K562 (cell line): ENCODE measurements around the gene TOGARAM2. TPM values are rescaled to one million over a fixed set of nuclear protein-coding genes. Genes with fewer than 3 reads are reported as not detected.

Experiments
- ELK3 ChIP-seq: fragments of 450-650 bp; formaldehyde crosslinking; IDR thresholded peaks from 2 replicates; pipeline ENCODE4 v1.4.0; 2020; ENCODE audit warnings: mild to moderate bottlenecking
- MCM2 ChIP-seq: fragments of 450-650 bp; IDR thresholded peaks from 2 replicates; pipeline ENCODE4 v1.6.1; 2017; ENCODE audit warnings: low read depth, mild to moderate bottlenecking
- MEF2A ChIP-seq: IDR thresholded peaks from 2 replicates; pipeline ENCODE4 v1.6.1; 2011; ENCODE audit warnings: low read depth, mild to moderate bottlenecking, low read length, moderate library complexity; ENCODE audit not compliant: control insufficient read depth
- POU5F1 ChIP-seq: fragments of 150-350 bp; IDR thresholded peaks from 2 replicates; pipeline ENCODE4 v1.6.1; 2014; ENCODE audit warnings: borderline replicate concordance, low read length, low read depth, mild to moderate bottlenecking; ENCODE audit not compliant: partially characterized antibody
- SIN3B ChIP-seq: fragments of 450-650 bp; IDR thresholded peaks from 2 replicates; pipeline ENCODE4 v1.6.1; 2017; ENCODE audit warnings: low read depth, mild to moderate bottlenecking, moderate library complexity
- TCFL5 ChIP-seq: fragments of 250-450 bp; sonication (Bioruptor Pico); conservative IDR thresholded peaks from 2 replicates; pipeline ENCODE4 v1.6.1; 2021; ENCODE audit warnings: mild to moderate bottlenecking, moderate library complexity, matching md5 sums
- ZNF134 ChIP-seq: fragments of 250-450 bp; sonication (Bioruptor Pico); conservative IDR thresholded peaks from 2 replicates; pipeline ENCODE4 v1.4.0; 2020
- ZNF324 ChIP-seq: fragments of 250-450 bp; sonication (Bioruptor Pico); IDR thresholded peaks from 2 replicates; pipeline ENCODE4 v1.4.0; 2020; ENCODE audit warnings: mild to moderate bottlenecking
- polyA plus RNA-seq, 8 experiments: library from polyadenylated mRNA; depleted of rRNA in 4 of 8; stranded (reverse) in 5 of 8; unstranded in 3 of 8; fragments of >200 nt; fragmentation: Nextera tagmentation in 2 of 8; fragmentation: Illumina TruSeq in 1 of 8; extraction: Ambion mirVana in 2 of 8; extraction: Trizol in 1 of 8; gene quantifications; 2 replicates each; pipeline versions ENCODE4 v1.2.1 to v1.2.3, GENCODE V29; 2011 to 2014; ENCODE audit warnings: inconsistent platforms in 1 of 8, missing spikeins in 1 of 8
- total RNA-seq, 7 experiments: library from RNA; depleted of rRNA in 6 of 7; stranded (reverse); fragments of >200 nt in 6 of 7; fragmentation: Illumina TruSeq in 2 of 7; extraction: Trizol in 2 of 7; gene quantifications; 2 replicates each; pipeline versions ENCODE4 v1.2.1 to v1.2.3, GENCODE V29; 2011 to 2021; ENCODE audit warnings: low replicate concordance in 1 of 7
- TF ChIP-seq, protein P1 (sequence below), 3 experiments: fragments of 200-800 bp in 1 of 3; fragments of 250-450 bp in 1 of 3; fragments of 450-650 bp in 1 of 3; sonication (Bioruptor Pico) in 1 of 3; sonication (Bioruptor generic) in 1 of 3; formaldehyde crosslinking in 1 of 3; IDR thresholded peaks; 2 replicates each; pipeline versions ENCODE4 v1.6.1 to v1.8.0; 2016 to 2022; ENCODE audit warnings: mild to moderate bottlenecking in 2 of 3, missing genetic modification characterization in 2 of 3, missing compliant biosample characterization in 1 of 3, moderate library complexity in 1 of 3
- TF ChIP-seq, protein P2 (sequence below): sonication (generic); formaldehyde crosslinking; IDR thresholded peaks from 2 replicates; pipeline ENCODE4 v1.8.0; 2022; ENCODE audit warnings: missing genetic modification reagents, mild to moderate bottlenecking, moderate library complexity, borderline replicate concordance

TOGARAM2 gene
- total and polyA plus RNA-seq, 9 of the 15 experiments (the other 6 are each of a cell fraction or from before 2014, with no cell fraction given), result not detected

- TF ChIP-seq POU5F1 (no peak), MCM2 (no peak), MEF2A (no peak), ZNF134 (CRISPR knock-in tag) (no peak), TCFL5 (CRISPR knock-in tag) (no peak), SIN3B (no peak), ELK3 (CRISPR knock-in tag) (no peak), ZNF324 (no peak)
- TF ChIP-seq, protein P1, sequence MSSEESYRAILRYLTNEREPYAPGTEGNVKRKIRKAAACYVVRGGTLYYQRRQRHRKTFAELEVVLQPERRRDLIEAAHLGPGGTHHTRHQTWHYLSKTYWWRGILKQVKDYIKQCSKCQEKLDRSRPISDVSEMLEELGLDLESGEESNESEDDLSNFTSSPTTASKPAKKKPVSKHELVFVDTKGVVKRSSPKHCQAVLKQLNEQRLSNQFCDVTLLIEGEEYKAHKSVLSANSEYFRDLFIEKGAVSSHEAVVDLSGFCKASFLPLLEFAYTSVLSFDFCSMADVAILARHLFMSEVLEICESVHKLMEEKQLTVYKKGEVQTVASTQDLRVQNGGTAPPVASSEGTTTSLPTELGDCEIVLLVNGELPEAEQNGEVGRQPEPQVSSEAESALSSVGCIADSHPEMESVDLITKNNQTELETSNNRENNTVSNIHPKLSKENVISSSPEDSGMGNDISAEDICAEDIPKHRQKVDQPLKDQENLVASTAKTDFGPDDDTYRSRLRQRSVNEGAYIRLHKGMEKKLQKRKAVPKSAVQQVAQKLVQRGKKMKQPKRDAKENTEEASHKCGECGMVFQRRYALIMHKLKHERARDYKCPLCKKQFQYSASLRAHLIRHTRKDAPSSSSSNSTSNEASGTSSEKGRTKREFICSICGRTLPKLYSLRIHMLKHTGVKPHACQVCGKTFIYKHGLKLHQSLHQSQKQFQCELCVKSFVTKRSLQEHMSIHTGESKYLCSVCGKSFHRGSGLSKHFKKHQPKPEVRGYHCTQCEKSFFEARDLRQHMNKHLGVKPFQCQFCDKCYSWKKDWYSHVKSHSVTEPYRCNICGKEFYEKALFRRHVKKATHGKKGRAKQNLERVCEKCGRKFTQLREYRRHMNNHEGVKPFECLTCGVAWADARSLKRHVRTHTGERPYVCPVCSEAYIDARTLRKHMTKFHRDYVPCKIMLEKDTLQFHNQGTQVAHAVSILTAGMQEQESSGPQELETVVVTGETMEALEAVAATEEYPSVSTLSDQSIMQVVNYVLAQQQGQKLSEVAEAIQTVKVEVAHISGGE (CRISPR knock-in tag; IDR thresholded peaks at IDR 0.05), result no peak
- TF ChIP-seq, protein P2, sequence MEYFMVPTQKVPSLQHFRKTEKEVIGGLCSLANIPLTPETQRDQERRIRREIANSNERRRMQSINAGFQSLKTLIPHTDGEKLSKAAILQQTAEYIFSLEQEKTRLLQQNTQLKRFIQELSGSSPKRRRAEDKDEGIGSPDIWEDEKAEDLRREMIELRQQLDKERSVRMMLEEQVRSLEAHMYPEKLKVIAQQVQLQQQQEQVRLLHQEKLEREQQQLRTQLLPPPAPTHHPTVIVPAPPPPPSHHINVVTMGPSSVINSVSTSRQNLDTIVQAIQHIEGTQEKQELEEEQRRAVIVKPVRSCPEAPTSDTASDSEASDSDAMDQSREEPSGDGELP (CRISPR knock-in tag), result no peak
These were observed 9.9 kb downstream of the TOGARAM2 start (continued) for GRCh38 chr2:28991021-28991420.
